ENCODE measurements around the gene SWSAP1.

- TF ChIP-seq CTCF (IDR thresholded peaks at IDR 0.05) (no peak), POLR2A (IDR thresholded peaks at IDR 0.05) (peak in 1 of 2 donors; percentile 78), POLR2AphosphoS5 (IDR thresholded peaks at IDR 0.05; ENCODE audit: insufficient read depth in 1 of 2, low read depth in 1 of 2) (peak; percentile 45 to 60)
Measured at GRCh38 chr19:11355160-11356073, 19.0 kb upstream of the SWSAP1 start, which contains the start of gene PLPPR2.
